ENCODE measurements around the gene KRT16. TPM values are rescaled to one million over a fixed set of nuclear protein-coding genes. Genes with fewer than 3 reads are reported as not detected.

Gene KRT16
- total and polyA plus RNA-seq, 2 of the 8 experiments (the other 6 are each of a cell fraction or from before 2014, with no cell fraction given) = not detected

- no peak overlapping the region for H4K91ac ChIP-seq (replicated peaks; ENCODE audit: insufficient read length, low read length)
- no peaks in the 10 kb centered on the region for H3K27me3 ChIP-seq (replicated peaks in 1 of 4; ENCODE audit: control insufficient read depth in 3 of 4, extremely low read depth in 1 of 4, insufficient read depth in 3 of 4, low read length in 3 of 4)
- TF ChIP-seq, protein P1, sequence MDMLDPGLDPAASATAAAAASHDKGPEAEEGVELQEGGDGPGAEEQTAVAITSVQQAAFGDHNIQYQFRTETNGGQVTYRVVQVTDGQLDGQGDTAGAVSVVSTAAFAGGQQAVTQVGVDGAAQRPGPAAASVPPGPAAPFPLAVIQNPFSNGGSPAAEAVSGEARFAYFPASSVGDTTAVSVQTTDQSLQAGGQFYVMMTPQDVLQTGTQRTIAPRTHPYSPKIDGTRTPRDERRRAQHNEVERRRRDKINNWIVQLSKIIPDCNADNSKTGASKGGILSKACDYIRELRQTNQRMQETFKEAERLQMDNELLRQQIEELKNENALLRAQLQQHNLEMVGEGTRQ (IDR thresholded peaks at IDR 0.05; ENCODE audit: low read length) = no peak
- no peak for DNase-seq (ENCODE audit: low read depth in 1 of 2, low spot score in 2 of 2)
- H4K8ac ChIP-seq (ENCODE audit: extremely low read depth, insufficient read depth, low read length) = no peak overlapping the region
- H3K14ac ChIP-seq (ENCODE audit: insufficient read length) = no peak overlapping the region
- no peak overlapping the region for H4K5ac ChIP-seq (ENCODE audit: insufficient read length, low read depth, low read length)
- CTCF ChIA-PET (ENCODE audit: partially characterized antibody) = interaction anchor here (1.0 to 2.9 kb wide), 3 partner anchors 10 to 74 kb away, joined by 4 to 12 read pairs (median 6); no protein-coding TSS in a partner anchor
- no peak overlapping the region for H2BK5ac ChIP-seq (ENCODE audit: low read depth, low read length)
- H3K36me3 ChIP-seq (ENCODE audit: control insufficient read depth in 2 of 4, insufficient read depth in 4 of 4, low read length in 3 of 4) = no peaks in the 10 kb centered on the region
- H3K9me3 ChIP-seq (ENCODE audit: insufficient read depth in 2 of 2, low read depth in 1 of 2, low read length in 1 of 2) = no peaks in the 10 kb centered on the region
- no peak overlapping the region for H3K27ac ChIP-seq (ENCODE audit: low read depth, low read length)
- H4K20me1 ChIP-seq (replicated peaks in 1 of 2; ENCODE audit: control insufficient read depth in 1 of 2, insufficient read depth in 2 of 2, low read length in 2 of 2) = no peaks in the 10 kb centered on the region
- H3K9ac ChIP-seq (replicated peaks in 1 of 4; ENCODE audit: extremely low read depth in 1 of 4, low read depth in 3 of 4, low read length in 3 of 4) = no peak overlapping the region
- no peak overlapping the region for H3K23ac ChIP-seq (ENCODE audit: insufficient read length)
- WGBS, 2 experiments (ENCODE audit: extremely low coverage in 1 of 2, insufficient coverage in 1 of 2, insufficient read length in 1 of 2, insufficient replicate concordance in 2 of 2, low coverage in 1 of 2, low lambda C conversion rate in 2 of 2, missing lambda C conversion rate in 1 of 2) = 71% methylated on average over 3 of the region's 3 CpGs; no CpG with 5 or more reads in 1 of the 2 experiments
- H2BK20ac ChIP-seq (ENCODE audit: low read length) = no peak overlapping the region
- no peaks in the 10 kb centered on the region for H3K79me1 ChIP-seq (ENCODE audit: low read depth, low read length)
- no peak overlapping the region for H3K4me3 ChIP-seq (ENCODE audit: extremely low read depth in 1 of 4, insufficient read depth in 2 of 4, low read depth in 3 of 4, low read length in 4 of 4)
- no peak overlapping the region for H2AK5ac ChIP-seq (ENCODE audit: low read depth, low read length)
- no peak overlapping the region for H2BK120ac ChIP-seq (replicated peaks; ENCODE audit: low read depth, low read length)
- no peak overlapping the region for H2AFZ ChIP-seq (ENCODE audit: low read length)
- POLR2A ChIA-PET (ENCODE audit: partially characterized antibody) = no interaction called here
- no peak overlapping the region for H2BK15ac ChIP-seq (ENCODE audit: low read length)
- H3K56ac ChIP-seq (replicated peaks; ENCODE audit: insufficient read length, low read depth, low read length) = no peak overlapping the region
- H3K4me1 ChIP-seq (replicated peaks in 1 of 4; ENCODE audit: control insufficient read depth in 3 of 4, insufficient read depth in 4 of 4, low read length in 3 of 4) = no peaks in the 10 kb centered on the region; a peak in 1 of 7 replicates
- H2BK12ac ChIP-seq (ENCODE audit: low read depth, low read length) = no peak overlapping the region
- H3K23me2 ChIP-seq (ENCODE audit: low read depth, low read length) = peaks cover 1% of the 10 kb centered on the region; the same call in 1 of the 2 replicates
- H3K18ac ChIP-seq (ENCODE audit: extremely low read depth, low read length) = no peak overlapping the region
- H3K4me2 ChIP-seq (ENCODE audit: insufficient read depth in 1 of 2, low read depth in 2 of 2, low read length in 2 of 2) = no peak overlapping the region
- H3K79me2 ChIP-seq (ENCODE audit: control insufficient read depth in 1 of 2, insufficient read depth in 2 of 2, low read length in 2 of 2) = no peaks in the 10 kb centered on the region
- no peak for FAIRE-seq
- H3K4ac ChIP-seq (replicated peaks; ENCODE audit: insufficient read length, low read depth, low read length) = peak overlapping the region; percentile 44
These were observed 23.3 kb downstream of the KRT16 start for GRCh38 chr17:41589301-41589700.

All from H1 (cell line).